ENCODE measurements around the gene MED12L.

The MED12L gene

GRCh38 chr3:151394611-151395010 lies 309.1 kb downstream of the MED12L start:
- TF ChIP-seq, protein P1, sequence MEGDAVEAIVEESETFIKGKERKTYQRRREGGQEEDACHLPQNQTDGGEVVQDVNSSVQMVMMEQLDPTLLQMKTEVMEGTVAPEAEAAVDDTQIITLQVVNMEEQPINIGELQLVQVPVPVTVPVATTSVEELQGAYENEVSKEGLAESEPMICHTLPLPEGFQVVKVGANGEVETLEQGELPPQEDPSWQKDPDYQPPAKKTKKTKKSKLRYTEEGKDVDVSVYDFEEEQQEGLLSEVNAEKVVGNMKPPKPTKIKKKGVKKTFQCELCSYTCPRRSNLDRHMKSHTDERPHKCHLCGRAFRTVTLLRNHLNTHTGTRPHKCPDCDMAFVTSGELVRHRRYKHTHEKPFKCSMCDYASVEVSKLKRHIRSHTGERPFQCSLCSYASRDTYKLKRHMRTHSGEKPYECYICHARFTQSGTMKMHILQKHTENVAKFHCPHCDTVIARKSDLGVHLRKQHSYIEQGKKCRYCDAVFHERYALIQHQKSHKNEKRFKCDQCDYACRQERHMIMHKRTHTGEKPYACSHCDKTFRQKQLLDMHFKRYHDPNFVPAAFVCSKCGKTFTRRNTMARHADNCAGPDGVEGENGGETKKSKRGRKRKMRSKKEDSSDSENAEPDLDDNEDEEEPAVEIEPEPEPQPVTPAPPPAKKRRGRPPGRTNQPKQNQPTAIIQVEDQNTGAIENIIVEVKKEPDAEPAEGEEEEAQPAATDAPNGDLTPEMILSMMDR (IDR thresholded peaks at IDR 0.05; ENCODE audit: low read depth, low read length), result no peak
- in situ Hi-C loops (cut with HindIII; ENCODE audit: low sequenced_read_pairs), result no loop called here
- DNase-seq (ENCODE audit: low read depth, low spot score), result no peak
- H3K4me3 ChIP-seq (ENCODE audit: low read depth, low read length), result no peak overlapping the region

GRCh38 chr3:151395806-151396205 lies 310.3 kb downstream of the MED12L start:
- in situ Hi-C loops (cut with HindIII; ENCODE audit: low sequenced_read_pairs), result no loop called here
- peak; percentile 24 for DNase-seq (ENCODE audit: low read depth, low spot score)
- TF ChIP-seq, protein P1 (IDR thresholded peaks at IDR 0.05; ENCODE audit: low read depth, low read length), result no peak
- no peak overlapping the region for H3K4me3 ChIP-seq (ENCODE audit: low read depth, low read length)

- TF ChIP-seq, protein P1 (IDR thresholded peaks at IDR 0.05; ENCODE audit: low read depth, low read length), result no peak
- in situ Hi-C loops (cut with HindIII; ENCODE audit: low sequenced_read_pairs), result no loop called here
- DNase-seq (ENCODE audit: low read depth, low spot score), result no peak
- H3K4me3 ChIP-seq (ENCODE audit: low read depth, low read length), result no peak overlapping the region
Observed at GRCh38 chr3:151398895-151399294, 313.4 kb downstream of the MED12L start.

DNA sequence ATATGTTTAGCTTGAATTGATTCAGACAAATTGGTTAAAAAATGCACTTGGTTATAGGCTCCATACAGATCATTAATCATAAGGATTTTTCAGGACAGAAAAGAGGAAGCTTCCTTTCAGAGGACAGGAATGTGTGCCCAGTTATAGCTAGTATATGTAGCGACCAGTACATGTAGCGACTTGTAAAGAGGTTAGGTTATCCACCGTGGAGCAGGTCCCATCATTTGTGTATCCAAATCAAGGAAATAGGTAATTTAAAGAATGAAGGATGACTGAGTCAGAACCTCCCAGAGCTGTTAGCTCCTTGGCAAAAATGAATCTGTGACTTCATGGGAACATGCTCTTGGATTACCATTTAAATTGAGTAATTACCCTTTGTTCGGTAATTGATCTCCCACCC lies 314.9 kb downstream of the MED12L start:
- in situ Hi-C loops (cut with HindIII; ENCODE audit: low sequenced_read_pairs), result no loop called here
- TF ChIP-seq, protein P1 (IDR thresholded peaks at IDR 0.05; ENCODE audit: low read depth, low read length), result no peak
- no peak for DNase-seq (ENCODE audit: low read depth, low spot score)

GRCh38 chr3:151402349-151402748 lies 316.9 kb downstream of the MED12L start:
- TF ChIP-seq, protein P1 (IDR thresholded peaks at IDR 0.05; ENCODE audit: low read depth, low read length), result no peak
- no peak for DNase-seq (ENCODE audit: low read depth, low spot score)
- in situ Hi-C loops (cut with HindIII; ENCODE audit: low sequenced_read_pairs), result no loop called here

More for the DNA sequence above, 314.9 kb downstream of the MED12L start:
- no peak overlapping the region for H3K4me3 ChIP-seq (ENCODE audit: low read depth, low read length)

DNA sequence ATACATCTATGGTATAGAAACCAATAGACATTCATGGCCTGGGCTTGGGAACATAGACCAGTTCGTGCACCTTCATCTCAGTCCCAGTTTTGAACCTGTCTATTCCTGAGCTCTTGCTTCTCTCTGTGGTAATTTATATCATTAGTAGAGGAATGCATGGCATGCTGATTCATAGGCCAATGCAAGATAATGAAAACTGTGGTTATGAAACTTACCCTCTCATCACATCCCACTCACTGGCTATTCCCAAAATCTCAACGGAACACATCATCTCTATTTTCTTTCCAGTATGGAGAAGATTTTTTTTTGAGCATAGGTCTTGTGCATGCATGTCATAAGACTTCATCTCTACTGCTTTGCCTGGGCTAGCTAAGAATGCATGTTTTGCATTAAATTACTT lies 317.8 kb downstream of the MED12L start:
- H3K4me3 ChIP-seq (ENCODE audit: low read depth, low read length), result no peak overlapping the region
- in situ Hi-C loops (cut with HindIII; ENCODE audit: low sequenced_read_pairs), result no loop called here
- peak; percentile 43 for DNase-seq (ENCODE audit: low read depth, low spot score)
- TF ChIP-seq, protein P1 (IDR thresholded peaks at IDR 0.05; ENCODE audit: low read depth, low read length), result no peak

More at GRCh38 chr3:151402349-151402748, 316.9 kb downstream of the MED12L start:
- H3K4me3 ChIP-seq (ENCODE audit: low read depth, low read length), result no peak overlapping the region

DNA sequence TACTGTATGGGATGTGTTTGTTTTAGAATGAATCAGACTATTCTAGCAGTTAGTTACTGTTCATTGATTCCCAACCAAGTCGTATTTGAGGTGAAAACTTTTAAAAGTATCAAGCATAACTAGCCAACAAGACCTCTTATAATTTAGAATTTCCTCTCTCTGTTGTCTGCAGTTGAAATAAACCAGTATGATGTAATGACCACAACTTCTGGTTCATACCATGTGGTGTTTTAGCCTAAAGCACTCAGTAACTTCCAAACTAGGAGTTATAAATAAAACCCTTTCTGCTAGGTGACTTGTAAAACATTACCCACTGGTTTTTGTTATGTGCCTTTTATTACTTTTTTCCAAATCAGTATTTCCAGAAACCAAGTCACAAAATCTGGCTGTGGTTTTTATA lies 318.9 kb downstream of the MED12L start:
- no peak overlapping the region for H3K4me3 ChIP-seq (ENCODE audit: low read depth, low read length)
- in situ Hi-C loops (cut with HindIII; ENCODE audit: low sequenced_read_pairs), result no loop called here
- TF ChIP-seq, protein P1 (IDR thresholded peaks at IDR 0.05; ENCODE audit: low read depth, low read length), result no peak
- peak; percentile 73 for DNase-seq (ENCODE audit: low read depth, low spot score)

Data from astrocyte of the spinal cord (primary cell).